Measurements from ENCODE around the gene TLN1.

The TLN1 gene

DNA sequence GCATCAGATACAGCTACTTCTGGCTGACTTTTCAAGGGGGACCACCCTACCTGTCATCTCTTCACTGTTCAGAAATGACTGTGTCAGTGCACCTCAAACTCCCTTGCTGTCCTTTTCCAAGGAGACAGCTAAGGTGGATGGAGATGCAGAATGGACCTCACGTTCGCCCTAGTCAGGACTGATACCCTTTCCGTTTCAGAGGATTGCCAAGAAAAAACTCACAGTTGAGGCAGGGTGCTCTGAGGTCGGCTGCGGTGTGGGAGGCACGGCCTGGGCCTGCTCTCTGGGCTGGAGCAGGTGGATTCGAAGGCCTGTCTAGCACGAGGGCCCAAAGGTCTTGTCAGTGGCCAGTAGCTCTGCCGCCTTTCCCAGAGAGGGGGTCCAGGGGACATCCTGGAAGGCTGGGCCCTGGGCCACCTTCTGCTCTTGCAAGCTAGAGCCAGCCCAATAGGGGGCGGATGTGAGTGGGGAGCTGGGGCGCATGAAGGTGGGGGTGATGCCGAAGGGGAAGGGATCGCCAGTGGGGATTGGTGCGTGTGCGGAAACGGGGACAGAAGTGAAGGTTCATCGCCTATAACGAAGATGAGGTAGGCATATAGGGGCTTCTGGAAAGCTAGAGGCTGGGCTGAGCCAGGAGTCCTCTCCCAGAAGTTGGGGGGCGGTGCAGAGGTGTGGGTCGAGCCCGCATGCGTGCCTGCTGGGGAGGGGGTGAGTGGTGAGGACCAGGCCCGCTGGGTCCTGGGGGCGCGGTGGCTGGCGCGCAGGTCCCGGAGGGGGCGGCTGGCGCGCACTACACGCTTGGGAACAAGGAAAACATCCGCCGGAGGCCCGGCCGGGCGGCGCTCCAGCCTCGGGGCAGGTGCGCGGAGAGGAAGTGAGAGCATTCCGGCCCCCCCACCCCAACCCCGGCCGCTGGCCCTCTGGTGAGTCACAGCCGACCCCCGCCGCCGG, 24.6 kb upstream of the TLN1 start:
- DNase-seq: peak; percentile 69
- in situ Hi-C loops (cut with MboI; ENCODE audit: low pct_unique_long_range_greater_than_20kb, low sequenced_read_pairs): no loop called here

DNA sequence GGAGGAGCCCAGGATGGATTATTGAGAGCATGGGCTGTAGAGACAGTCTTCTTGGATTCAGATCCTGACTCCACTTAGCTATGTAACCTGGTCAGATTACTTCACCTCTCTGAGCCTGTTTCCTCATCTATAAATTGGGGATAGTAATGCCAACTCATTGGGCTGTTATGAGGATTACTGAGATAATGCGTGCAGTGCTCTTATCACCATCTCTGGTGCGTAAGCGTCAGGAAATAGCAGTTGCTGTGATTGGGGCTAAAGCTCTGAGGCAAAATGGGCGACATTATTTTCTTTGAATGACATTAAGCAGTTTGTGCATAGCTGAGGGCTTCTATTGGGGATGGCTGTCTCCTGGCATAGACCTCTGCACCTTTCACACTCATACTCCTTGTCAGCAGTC, 23.1 kb upstream of the TLN1 start:
- no peak for DNase-seq
- in situ Hi-C loops (cut with MboI; ENCODE audit: low pct_unique_long_range_greater_than_20kb, low sequenced_read_pairs): no loop called here

DNA sequence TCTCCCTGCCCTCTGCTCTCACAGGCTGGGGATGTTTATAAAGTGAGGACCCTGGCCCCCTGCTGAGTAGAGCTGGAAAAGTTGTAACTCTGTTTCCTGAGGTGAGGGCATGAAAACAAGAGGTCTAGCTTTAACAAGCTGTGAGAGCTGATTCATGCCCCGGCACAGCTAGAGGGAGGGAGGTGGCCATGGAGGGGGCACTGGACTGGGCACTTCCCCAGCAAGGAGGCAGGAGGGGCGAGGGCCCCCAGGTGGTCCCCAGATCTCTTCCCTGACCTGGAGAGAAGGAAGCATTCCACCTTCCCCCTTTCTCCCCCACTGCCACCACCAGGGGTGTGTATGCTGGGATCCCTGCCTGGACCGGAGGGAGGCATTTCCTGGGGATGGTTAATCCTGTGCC, 22.3 kb upstream of the TLN1 start, which contains the start of gene MSMP:
MSMP (minus strand) TSS at position 13 of the 400 bp plus-strand sequence. CDS start 147 bp downstream, outside the sequence.
- in situ Hi-C loops (cut with MboI; ENCODE audit: low pct_unique_long_range_greater_than_20kb, low sequenced_read_pairs): no loop called here
- DNase-seq: no peak

DNA sequence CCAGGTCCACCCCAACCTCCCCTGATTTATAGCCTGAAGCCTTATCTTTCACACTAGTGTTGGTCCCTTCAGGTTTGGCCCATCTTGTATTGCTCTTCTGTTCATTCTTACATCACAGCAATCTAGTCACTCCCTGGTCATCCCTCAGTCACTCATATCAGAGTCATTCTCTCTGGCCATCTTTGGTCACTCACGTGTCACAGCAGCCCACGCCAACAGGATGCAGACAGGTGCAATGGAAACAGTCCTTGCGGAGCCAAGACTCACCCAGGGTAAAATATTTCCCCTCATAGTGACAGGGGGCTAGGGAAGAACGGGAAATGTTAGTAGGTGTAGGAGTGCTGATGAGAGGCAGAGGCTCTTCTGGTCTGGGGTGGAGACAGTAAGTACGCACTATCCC, 21.5 kb upstream of the TLN1 start:
- in situ Hi-C loops (cut with MboI; ENCODE audit: low pct_unique_long_range_greater_than_20kb, low sequenced_read_pairs): no loop called here
- DNase-seq: no peak

DNA sequence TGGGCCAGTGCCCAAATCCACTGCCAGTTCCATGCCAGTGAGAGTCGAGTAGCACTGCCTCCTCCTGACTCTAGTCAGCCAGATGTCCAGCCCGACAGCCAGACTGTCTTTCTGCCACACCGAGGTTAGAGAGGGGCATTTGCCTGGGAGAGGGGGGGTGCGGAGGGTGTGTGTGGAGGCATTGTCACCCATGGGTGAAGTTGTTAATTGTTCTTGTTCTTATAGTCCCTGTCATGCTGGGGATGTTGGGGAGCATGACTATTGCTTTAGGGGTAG, 18.2 kb upstream of the TLN1 start:
- DNase-seq: no peak
- in situ Hi-C loops (cut with MboI; ENCODE audit: low pct_unique_long_range_greater_than_20kb, low sequenced_read_pairs): no loop called here

DNA sequence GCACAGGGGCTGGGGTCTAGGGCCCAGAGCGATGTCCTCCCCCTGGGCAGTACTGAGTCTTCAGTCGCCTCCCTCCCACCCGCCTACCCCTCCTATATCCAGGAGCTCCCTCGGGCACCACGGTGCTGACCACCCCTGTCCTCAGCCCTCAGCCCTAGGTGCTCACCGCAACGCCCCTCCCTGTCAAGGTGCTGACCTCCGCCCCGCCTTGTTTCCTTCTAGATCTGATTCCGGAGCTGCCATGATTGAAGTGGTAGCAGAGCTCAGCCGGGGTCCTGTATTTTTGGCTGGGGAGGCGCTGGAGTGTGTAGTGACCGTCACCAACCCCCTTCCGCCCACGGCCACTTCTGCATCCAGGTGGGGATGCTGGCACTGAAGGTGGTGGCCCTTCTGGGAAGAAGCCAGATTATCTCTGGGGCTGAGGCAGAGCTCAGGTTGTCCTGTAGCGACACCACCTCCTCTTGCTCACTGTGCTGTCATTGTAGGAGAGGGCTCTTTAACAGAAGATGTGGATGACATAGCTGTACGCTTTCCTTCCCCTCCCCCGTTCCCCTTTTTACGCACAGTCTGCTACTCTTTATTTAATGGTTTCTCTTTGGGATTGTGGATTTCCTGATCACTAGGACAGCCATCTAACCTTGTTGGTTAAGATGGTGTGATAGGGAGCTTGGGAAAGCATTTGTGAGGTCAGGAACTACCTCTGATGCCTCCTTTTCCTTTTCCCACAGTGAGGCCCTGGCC, 17.7 kb upstream of the TLN1 start:
- DNase-seq: no peak

DNA sequence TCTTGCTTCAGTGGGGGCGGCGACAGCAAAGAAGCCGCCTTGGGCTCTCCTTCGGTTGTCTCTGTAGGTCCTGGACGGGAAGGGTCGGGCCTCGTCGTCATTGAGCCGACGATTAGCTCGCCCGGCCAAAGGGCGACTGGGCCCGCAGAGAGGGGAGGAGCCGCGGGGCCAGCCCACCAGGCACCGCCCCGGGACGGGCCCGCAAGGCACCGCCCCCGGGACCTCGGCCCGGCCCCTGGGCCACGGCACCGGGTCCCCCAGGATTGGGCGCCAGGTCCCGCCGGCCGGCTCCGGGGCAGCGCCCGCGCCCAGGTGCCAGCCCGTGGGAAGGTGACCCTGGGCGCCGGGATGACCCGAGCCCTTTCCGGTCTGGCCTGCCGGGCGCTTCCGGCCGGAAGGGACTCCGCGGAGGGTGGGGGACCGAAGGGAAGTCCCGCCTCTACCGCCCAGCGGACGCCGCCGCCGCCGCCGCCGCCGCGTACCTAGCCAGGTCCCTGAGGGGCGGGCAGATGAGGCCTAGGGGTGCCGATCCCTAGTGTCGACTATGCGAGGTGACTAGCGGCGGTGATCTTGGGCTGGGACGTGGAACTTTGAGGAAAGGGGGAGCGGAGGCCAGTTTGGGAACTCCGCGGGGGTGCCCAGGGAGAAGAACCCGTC, 17.0 kb upstream of the TLN1 start, which contains the start of the genes GBA2 and RGP1:
GBA2 (minus strand) TSS at position 371 of the 657 bp plus-strand sequence. CDS start 524 bp downstream, outside the sequence.
RGP1 (plus strand) TSS at position 430 of the 657 bp plus-strand sequence. CDS start 469 bp downstream, outside the sequence.
- in situ Hi-C loops (cut with MboI; ENCODE audit: low pct_unique_long_range_greater_than_20kb, low sequenced_read_pairs): no loop called here
- DNase-seq: peak; percentile 64

More for the DNA sequence above, 17.7 kb upstream of the TLN1 start:
- in situ Hi-C loops (cut with MboI; ENCODE audit: low pct_unique_long_range_greater_than_20kb, low sequenced_read_pairs): no loop called here

DNA sequence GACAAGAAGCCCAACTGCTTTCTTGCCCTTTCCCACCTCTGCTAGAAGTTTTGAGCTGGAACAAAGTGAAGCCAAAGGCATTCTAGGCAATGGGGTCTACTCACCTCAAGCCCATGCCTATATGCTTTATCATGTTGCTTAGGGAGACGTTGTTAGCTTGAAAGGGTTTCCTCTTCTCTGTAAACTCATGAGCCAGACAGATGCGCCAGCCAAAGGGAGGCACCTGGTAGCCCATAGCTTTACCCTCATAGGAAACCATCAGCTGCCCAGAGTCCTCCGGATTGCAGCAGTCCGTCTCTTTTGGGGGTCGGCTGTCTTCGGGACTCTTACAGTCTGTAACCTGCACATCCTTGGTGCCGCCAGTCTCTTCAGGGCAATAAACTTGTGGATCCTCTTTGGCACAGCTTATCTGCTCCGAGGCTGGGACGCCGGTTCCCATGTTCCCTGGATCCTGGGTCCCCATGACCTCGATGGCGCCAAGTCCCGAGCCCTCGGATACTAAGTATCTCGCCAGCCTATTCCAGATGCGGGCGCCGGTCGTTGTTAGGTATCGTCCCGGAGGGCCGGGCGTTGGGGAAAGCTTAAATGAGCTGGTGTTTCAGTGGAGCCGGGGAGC, 16.4 kb upstream of the TLN1 start:
- no peak for DNase-seq
- in situ Hi-C loops (cut with MboI; ENCODE audit: low pct_unique_long_range_greater_than_20kb, low sequenced_read_pairs): no loop called here

DNA sequence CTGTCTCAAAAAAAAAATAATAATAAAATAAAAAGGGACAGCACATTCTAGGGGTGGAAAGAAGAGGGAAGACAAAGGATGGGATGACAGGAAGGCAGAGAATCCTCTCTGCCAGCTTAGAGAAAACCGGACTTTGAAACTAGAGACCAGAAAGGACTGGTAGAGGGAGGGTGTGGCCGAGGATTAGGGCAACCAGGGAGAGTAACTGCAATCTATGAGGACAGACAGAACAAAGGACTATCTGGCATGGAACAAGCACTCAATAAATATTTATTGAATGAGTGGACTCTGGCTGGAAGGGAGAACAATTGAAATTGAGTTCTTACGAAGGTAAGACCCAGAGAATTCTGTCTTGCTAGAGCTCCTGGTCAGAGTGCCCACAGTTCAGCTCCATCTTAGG, 14.6 kb upstream of the TLN1 start:
- no peak for DNase-seq
- in situ Hi-C loops (cut with MboI; ENCODE audit: low pct_unique_long_range_greater_than_20kb, low sequenced_read_pairs): no loop called here

DNA sequence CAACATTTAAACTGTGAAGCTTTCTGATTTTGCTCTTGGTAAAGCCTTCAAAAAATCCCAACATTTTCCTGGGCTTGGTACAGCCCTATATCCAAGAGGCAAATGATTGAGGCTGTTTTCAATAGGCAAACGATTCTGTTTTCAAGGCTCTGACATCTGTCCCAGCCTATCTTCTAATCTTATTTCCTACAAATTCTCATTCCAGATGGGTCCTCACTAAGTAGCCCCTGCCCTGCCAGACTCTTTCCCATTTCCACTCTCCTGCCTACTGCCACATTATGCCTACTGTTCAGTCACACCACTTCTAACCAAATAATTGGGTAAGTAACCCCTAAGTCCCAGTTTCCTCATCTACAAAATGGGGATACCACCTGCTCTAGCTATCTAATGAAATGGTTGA, 13.6 kb upstream of the TLN1 start:
- in situ Hi-C loops (cut with MboI; ENCODE audit: low pct_unique_long_range_greater_than_20kb, low sequenced_read_pairs): no loop called here
- no peak for DNase-seq

DNA sequence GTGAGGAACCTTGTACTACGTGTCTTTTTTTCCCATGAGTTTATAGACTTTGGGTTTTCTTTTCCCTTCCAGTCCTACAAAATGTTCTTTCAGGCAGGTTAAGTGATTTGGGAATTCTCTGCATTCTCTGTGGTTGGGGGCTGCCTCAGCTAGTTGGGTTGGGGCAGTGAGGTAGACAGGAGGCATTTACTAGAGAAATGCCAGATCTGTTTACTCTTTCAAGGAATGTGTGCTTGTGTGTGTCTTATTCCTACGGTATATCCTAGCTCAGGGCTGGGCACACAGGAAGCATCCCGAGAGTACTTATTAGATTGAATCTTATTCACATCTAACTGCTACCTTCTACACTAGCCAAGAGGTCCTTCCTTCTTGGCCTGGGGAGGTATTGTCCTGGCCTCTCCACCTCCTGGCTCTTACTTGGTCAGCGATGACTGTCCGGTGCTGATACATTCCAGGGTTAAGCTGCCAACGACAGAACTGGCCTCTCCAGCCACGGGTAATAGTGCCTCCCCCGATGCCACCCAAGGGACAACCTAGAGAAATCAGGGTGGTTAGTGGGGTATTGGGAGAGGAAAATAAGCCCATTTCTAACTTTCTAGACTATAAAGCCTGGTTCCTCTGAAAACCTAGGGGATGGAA, 12.0 kb upstream of the TLN1 start:
- in situ Hi-C loops (cut with MboI; ENCODE audit: low pct_unique_long_range_greater_than_20kb, low sequenced_read_pairs): no loop called here

DNA sequence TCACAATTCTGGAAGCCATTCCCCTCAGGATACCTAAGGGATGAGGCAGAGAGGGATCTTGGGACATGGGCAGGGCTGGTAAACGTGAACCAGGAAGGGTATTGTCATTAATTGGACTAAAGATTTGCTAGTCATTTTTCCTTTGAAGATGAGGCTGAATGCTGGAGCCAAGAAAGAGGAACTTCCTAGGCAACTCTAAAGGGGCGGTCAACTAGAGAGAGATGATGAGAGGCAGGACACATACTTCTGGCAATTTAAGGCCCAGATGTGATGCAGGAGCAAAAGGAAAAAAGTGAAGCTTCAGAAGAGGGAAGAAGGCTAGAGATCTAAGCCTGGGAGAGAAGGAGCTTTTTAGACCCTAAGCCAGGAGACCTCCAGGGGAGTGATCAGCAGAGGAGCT, 11.5 kb upstream of the TLN1 start:
- peak; percentile 53 for DNase-seq
- in situ Hi-C loops (cut with MboI; ENCODE audit: low pct_unique_long_range_greater_than_20kb, low sequenced_read_pairs): no loop called here

More for the DNA sequence above, 12.0 kb upstream of the TLN1 start:
- no peak for DNase-seq

DNA sequence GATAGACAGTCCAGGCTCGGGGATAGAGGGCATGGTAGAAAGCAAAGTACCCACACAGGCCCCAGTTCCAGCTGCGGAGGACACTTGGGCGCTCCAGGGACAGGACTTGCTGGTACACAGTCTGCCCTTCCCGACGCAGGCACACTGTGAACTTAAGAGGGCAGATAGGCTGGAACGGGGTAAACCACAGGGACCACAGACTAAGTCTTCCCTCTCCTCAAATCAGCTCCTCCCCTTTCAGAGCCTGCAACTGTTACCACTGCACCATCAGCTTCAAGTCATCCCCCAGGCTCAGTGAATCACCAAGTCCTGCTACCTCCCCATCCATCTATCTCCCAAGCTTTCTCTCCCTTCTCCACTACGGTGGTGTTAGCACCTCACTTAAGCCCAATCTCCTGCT, 9.7 kb upstream of the TLN1 start:
- no peak for DNase-seq
- in situ Hi-C loops (cut with MboI; ENCODE audit: low pct_unique_long_range_greater_than_20kb, low sequenced_read_pairs): no loop called here

DNA sequence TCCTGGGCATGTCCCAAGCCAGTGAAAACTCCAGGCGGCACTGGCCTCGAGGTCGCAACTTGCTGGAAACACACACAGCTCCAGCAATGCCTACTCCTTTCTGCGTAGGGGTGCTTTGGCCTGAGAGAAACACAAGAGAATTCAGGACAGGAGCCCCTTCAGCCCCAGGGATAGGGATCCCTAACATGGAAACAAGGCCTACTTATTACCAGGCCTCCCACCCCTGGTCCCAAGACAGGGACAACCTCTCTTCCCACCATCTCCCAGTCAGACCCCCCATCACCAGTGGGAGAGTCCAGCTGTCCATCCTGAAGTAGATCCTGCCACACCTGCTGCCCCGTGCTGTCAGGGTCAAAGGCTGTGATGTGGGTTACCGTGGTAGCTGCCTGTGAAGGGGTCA, 8.2 kb upstream of the TLN1 start:
- DNase-seq: no peak
- in situ Hi-C loops (cut with MboI; ENCODE audit: low pct_unique_long_range_greater_than_20kb, low sequenced_read_pairs): no loop called here

DNA sequence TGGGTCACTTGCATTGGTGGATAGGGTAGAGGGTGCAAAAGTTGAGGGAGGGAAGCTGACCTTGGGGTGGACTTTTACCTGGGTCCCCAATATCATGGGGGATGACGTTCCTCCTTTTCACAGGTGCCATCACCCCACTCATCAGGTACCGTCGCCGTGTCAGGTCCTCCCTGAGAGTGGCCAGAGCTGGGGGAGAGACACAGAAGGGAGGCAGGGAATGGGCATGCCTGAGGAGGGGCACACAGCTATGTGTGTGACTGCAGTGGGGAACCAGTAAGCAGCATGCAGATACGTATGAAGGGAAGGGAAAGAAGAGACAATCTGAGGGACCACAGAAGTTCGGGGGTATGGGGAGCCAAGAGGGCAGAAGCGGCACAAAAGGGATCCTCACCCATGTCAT, 6.9 kb upstream of the TLN1 start:
- DNase-seq: no peak
- in situ Hi-C loops (cut with MboI; ENCODE audit: low pct_unique_long_range_greater_than_20kb, low sequenced_read_pairs): no loop called here

DNA sequence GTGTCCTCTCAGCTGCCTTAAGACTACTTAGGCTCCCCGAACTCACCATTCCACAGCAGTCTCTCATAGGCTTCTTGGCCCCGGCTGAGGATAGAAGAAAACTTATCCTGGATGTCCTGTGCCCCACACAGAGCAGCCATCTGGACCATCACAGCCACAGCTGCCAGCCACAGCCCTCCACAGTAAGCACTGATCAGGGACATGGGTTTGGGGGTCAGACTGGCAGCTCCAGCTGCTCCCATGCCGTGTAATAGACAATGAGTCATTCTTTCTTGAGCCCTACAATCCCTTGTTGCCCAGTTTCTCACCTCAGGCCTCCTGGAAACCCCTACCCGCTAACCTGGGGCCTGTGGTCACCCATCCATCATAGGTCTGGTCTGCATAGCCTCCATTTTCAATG, 6.2 kb upstream of the TLN1 start:
- in situ Hi-C loops (cut with MboI; ENCODE audit: low pct_unique_long_range_greater_than_20kb, low sequenced_read_pairs): no loop called here
- no peak for DNase-seq

DNA sequence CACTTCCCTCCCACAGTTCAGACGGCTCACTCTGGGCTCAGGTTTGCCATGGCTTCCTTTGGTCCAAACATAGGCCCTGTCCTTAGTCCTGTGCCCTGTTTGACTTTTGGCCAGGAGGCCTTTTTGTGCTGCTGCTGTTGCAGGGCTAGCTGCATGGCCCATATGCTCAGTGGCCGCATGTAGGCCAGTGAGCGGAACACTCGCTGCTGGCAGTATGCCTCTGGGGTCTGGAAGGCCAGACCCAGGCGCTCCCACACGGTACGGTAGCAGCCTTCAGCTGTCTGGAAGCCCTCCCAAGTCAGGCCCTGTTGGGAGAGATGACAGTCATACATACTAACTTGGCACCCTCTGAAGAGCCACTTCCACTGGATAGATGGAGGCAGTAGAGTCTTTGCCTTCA, 5.1 kb upstream of the TLN1 start:
- DNase-seq: no peak
- in situ Hi-C loops (cut with MboI; ENCODE audit: low pct_unique_long_range_greater_than_20kb, low sequenced_read_pairs): no loop called here

DNA sequence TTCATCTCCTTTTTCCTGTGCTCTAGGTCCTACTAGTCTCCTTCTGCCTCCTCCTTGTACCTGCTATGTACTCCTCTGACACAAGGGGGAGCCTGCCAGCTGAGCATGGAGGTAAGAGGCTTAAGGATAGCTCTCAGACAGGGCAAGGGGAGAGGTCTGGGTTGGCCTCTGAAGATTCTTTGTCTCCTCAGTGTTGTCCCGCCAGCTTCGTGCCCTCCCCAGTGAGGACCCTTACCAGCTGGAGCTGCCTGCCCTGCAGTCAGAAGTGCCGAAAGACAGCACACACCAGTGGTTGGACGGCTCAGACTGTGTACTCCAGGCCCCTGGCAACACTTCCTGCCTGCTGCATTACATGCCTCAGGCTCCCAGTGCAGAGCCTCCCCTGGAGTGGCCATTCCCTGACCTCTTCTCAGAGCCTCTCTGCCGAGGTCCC, 4.2 kb upstream of the TLN1 start:
- peak; percentile 82 for DNase-seq
- in situ Hi-C loops (cut with MboI; ENCODE audit: low pct_unique_long_range_greater_than_20kb, low sequenced_read_pairs): no loop called here

DNA sequence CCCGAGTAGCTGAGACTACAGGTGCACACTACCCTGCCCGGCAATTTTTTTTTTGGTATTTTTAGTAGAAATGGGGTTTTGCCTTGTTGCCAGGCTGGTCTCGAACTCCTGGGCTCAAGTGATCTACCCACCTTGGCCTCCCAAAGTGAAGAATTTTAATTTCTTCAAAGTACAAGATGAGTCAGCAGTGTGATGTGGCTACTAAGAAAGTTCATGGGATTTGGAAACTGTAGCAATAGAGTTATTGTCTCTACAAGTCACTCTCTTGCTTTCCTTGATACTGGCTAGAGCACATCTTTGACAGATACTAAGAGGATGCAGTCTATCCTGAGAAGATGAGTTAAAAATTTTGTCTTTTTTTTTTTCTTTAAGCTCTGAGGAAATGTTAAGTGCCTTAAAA, 2.1 kb upstream of the TLN1 start:
- DNase-seq: no peak
- in situ Hi-C loops (cut with MboI; ENCODE audit: low pct_unique_long_range_greater_than_20kb, low sequenced_read_pairs): no loop called here
